Hepatocyte (in vitro differentiated cells): ENCODE results near the gene THEMIS2. TPM values are rescaled to one million over a fixed set of nuclear protein-coding genes. Genes with fewer than 3 reads are reported as not detected.

Experiments used
- DNase-seq: peaks from one replicate; pipeline ENCODE4 v3.0.0-alpha.2; 2016; ENCODE audit warnings: low spot score
- H2AFZ ChIP-seq: fragments of 200-600 bp; sonication (generic); 2 replicates; pipeline ENCODE4 v1.6.0; 2016; ENCODE audit warnings: antibody characterized with exemption, mild to moderate bottlenecking
- H3K27ac ChIP-seq: fragments of 200-600 bp; sonication (generic); 2 replicates; pipeline ENCODE4 v1.5.1; 2016; ENCODE audit warnings: mild to moderate bottlenecking
- H3K27me3 ChIP-seq: fragments of 200-600 bp; sonication (generic); 2 replicates; pipeline ENCODE4 v1.6.1; 2016
- H3K36me3 ChIP-seq: fragments of 200-600 bp; sonication (generic); replicated peaks from 2 replicates; pipeline ENCODE4 v1.5.1; 2016; ENCODE audit warnings: low read depth; ENCODE audit not compliant: insufficient read depth
- H3K4me1 ChIP-seq: fragments of 200-600 bp; sonication (generic); 2 replicates; pipeline ENCODE4 v1.5.1; 2016; ENCODE audit warnings: mild to moderate bottlenecking, moderate library complexity; ENCODE audit not compliant: insufficient read depth
- H3K4me2 ChIP-seq: fragments of 200-600 bp; sonication (generic); 2 replicates; pipeline ENCODE4 v1.6.0; 2016
- H3K4me3 ChIP-seq: fragments of 200-600 bp; sonication (generic); 2 replicates; pipeline ENCODE4 v1.5.1; 2016; ENCODE audit warnings: mild to moderate bottlenecking
- H3K79me2 ChIP-seq: fragments of 200-600 bp; sonication (generic); 2 replicates; pipeline ENCODE4 v1.6.0; 2017; ENCODE audit warnings: mild to moderate bottlenecking
- H3K9me2 ChIP-seq: fragments of 200-600 bp; sonication (generic); replicated peaks from 2 replicates; pipeline ENCODE4 v1.6.0; 2017; ENCODE audit warnings: mild to moderate bottlenecking; ENCODE audit not compliant: insufficient read depth
- H3K9me3 ChIP-seq: fragments of 200-600 bp; sonication (generic); 2 replicates; pipeline ENCODE4 v1.5.1; 2016; ENCODE audit warnings: low read depth, mild to moderate bottlenecking
- H4K20me1 ChIP-seq: fragments of 200-600 bp; sonication (generic); 2 replicates; pipeline ENCODE4 v1.6.0; 2016; ENCODE audit warnings: mild to moderate bottlenecking; ENCODE audit not compliant: insufficient read depth, poor library complexity, severe bottlenecking
- CTCF ChIP-seq: fragments of 200-600 bp; sonication (generic); IDR thresholded peaks from 2 replicates; pipeline ENCODE4 v1.5.1; 2016; ENCODE audit warnings: antibody characterized with exemption, mild to moderate bottlenecking; ENCODE audit not compliant: poor library complexity
- EZH2 ChIP-seq: fragments of 200-600 bp; sonication (generic); IDR thresholded peaks from 2 replicates; pipeline ENCODE4 v1.6.1; 2016; ENCODE audit warnings: antibody characterized with exemption, mild to moderate bottlenecking, borderline replicate concordance
- EZH2phosphoT487 ChIP-seq: fragments of 200-600 bp; sonication (generic); IDR thresholded peaks from one replicate; pipeline ENCODE4 v1.6.1; 2018; ENCODE audit warnings: antibody characterized with exemption, mild to moderate bottlenecking, low read depth, moderate library complexity; ENCODE audit not compliant: unreplicated experiment, severe bottlenecking
- WGBS: methylation state at CpG from one replicate; pipeline ENCODE4 v1.1.6; 2016; ENCODE audit warnings: low lambda C conversion rate; ENCODE audit errors: missing lambda C conversion rate; 5-methylcytosine and 5-hydroxymethylcytosine counted together
- polyA plus RNA-seq: library from polyadenylated mRNA; unstranded; fragments of >200 nt; fragmentation: Nextera tagmentation; extraction: Ambion mirVana; gene quantifications from 2 replicates; pipeline ENCODE4 v1.2.1, GENCODE V29; 2016
- total RNA-seq: library from RNA; depleted of rRNA; stranded (reverse); fragments of >200 nt; gene quantifications from 2 replicates; pipeline ENCODE4 v1.2.3, GENCODE V29; 2014

THEMIS2 gene
- total and polyA plus RNA-seq, 2 experiments from 2014 or later = 1.2 TPM; not detected in 1

DNA sequence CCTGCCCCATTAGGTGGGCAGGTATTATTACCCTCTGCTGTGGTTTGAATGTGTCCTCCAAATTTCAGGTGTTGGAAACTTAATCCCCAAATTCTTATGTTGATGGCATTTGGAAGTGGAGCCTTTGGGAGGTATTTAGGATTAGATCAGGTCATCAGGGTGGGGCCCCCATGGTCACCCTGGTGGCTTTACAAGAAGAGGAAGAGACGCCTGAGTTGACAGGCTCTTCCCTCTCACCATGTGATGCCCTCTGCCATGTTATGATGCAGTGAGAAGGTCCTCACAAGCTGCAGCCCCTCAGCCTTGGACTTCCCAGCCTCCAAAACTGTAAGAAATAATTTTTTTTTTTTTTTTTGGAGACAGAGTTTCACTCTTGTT, 8.8 kb upstream of the THEMIS2 start:
- H3K79me2 ChIP-seq = no peaks in the 10 kb centered on the region
- no peaks in the 10 kb centered on the region for H3K9me3 ChIP-seq
- H4K20me1 ChIP-seq = no peaks in the 10 kb centered on the region
- H3K4me3 ChIP-seq = no peak overlapping the region
- H3K9me2 ChIP-seq = no peaks in the 10 kb centered on the region
- no peak for DNase-seq
- no peak overlapping the region for H3K4me2 ChIP-seq
- no peaks in the 10 kb centered on the region for H3K27me3 ChIP-seq
- no peaks in the 10 kb centered on the region for H3K36me3 ChIP-seq
- no peaks in the 10 kb centered on the region for H3K4me1 ChIP-seq
- TF ChIP-seq EZH2phosphoT487 (no peak), EZH2 (no peak), CTCF (no peak)
- no peak overlapping the region for H2AFZ ChIP-seq
- whole genome bisulfite sequencing = 91% methylated on average over 1 of the region's 1 CpG
- no peak overlapping the region for H3K27ac ChIP-seq

- TF ChIP-seq EZH2 = no peak
- no peak for TF ChIP-seq CTCF
- no peak for TF ChIP-seq EZH2phosphoT487
- Histone ChIP-seq H3K9me3 (no peaks in the 10 kb centered on the region), H3K9me2 (no peaks in the 10 kb centered on the region), H3K4me3 (no peak overlapping the region), H2AFZ (no peak overlapping the region), H3K4me2 (no peak overlapping the region), H3K4me1 (no peaks in the 10 kb centered on the region), H4K20me1 (no peaks in the 10 kb centered on the region), H3K79me2 (no peaks in the 10 kb centered on the region), H3K27ac (no peak overlapping the region), H3K27me3 (no peaks in the 10 kb centered on the region), H3K36me3 (no peaks in the 10 kb centered on the region)
- no peak for DNase-seq
- WGBS = 83% methylated on average over 8 of the region's 8 CpGs
Observed at GRCh38 chr1:27864264-27864895, 8.0 kb upstream of the THEMIS2 start.

- no peaks in the 10 kb centered on the region for H3K9me2 ChIP-seq
- H3K27ac ChIP-seq = no peak overlapping the region
- H4K20me1 ChIP-seq = no peaks in the 10 kb centered on the region
- no peak overlapping the region for H3K4me3 ChIP-seq
- WGBS = over 99% methylated on average over 10 of the region's 10 CpGs
- no peaks in the 10 kb centered on the region for H3K4me1 ChIP-seq
- H3K4me2 ChIP-seq = no peak overlapping the region
- H3K9me3 ChIP-seq = no peaks in the 10 kb centered on the region
- DNase-seq = no peak
- H3K27me3 ChIP-seq = no peaks in the 10 kb centered on the region
- no peaks in the 10 kb centered on the region for H3K36me3 ChIP-seq
- no peaks in the 10 kb centered on the region for H3K79me2 ChIP-seq
- TF ChIP-seq EZH2phosphoT487 (no peak), EZH2 (no peak), CTCF (no peak)
- H2AFZ ChIP-seq = no peak overlapping the region
Observed at GRCh38 chr1:27865821-27866220, 6.5 kb upstream of the THEMIS2 start.

- no peak overlapping the region for H3K4me3 ChIP-seq
- H2AFZ ChIP-seq = no peak overlapping the region
- no peaks in the 10 kb centered on the region for H3K79me2 ChIP-seq
- no peaks in the 10 kb centered on the region for H3K9me2 ChIP-seq
- no peak overlapping the region for H3K4me2 ChIP-seq
- 85% methylated on average over 11 of the region's 11 CpGs for WGBS
- no peaks in the 10 kb centered on the region for H3K4me1 ChIP-seq
- H3K27ac ChIP-seq = no peak overlapping the region
- DNase-seq = no peak
- H3K36me3 ChIP-seq = no peaks in the 10 kb centered on the region
- no peaks in the 10 kb centered on the region for H3K9me3 ChIP-seq
- H3K27me3 ChIP-seq = peaks cover 7% of the 10 kb centered on the region
- TF ChIP-seq CTCF (no peak), EZH2phosphoT487 (no peak), EZH2 (no peak)
- H4K20me1 ChIP-seq = no peaks in the 10 kb centered on the region
Observed at GRCh38 chr1:27868556-27868931, 3.8 kb upstream of the THEMIS2 start.
